Stimulated activated CD8-positive, alpha-beta memory T cell treated with anti-CD3 and anti-CD28 coated beads, Interleukin-4, amount 100 ng/mL, for 1 hour (primary cell): ENCODE measurements around the gene SETX.

Experiments used
- DNase-seq, 2 donors: peaks; one replicate each; pipeline ENCODE4 v3.0.0-alpha.2; 2020; ENCODE audit warnings: low read depth in 2 of 2, low spot score in 1 of 2

SETX gene

GRCh38 chr9:132224645-132225044 is 130.1 kb downstream of the SETX start:
- DNase-seq, result no peak

GRCh38 chr9:132221941-132222340 is 132.8 kb downstream of the SETX start:
- DNase-seq, result no peak

- DNase-seq, result no peak
Measured at GRCh38 chr9:132218208-132218607, 136.6 kb downstream of the SETX start.

GRCh38 chr9:132216861-132217619 is 137.7 kb downstream of the SETX start:
- DNase-seq, result no peak

- DNase-seq, result no peak
Measured at GRCh38 chr9:132214027-132214622, 140.7 kb downstream of the SETX start.

- no peak for DNase-seq
Measured at GRCh38 chr9:132211570-132211969, 143.2 kb downstream of the SETX start.
